Lower lobe of right lung (tissue), 2 donors: Measurements from ENCODE around the gene MON1B. TPM values are rescaled to one million over a fixed set of nuclear protein-coding genes. Genes with fewer than 3 reads are reported as not detected.

Experiments used
- ATAC-seq, 2 donors: fragments of 200-7000 bp; cut with Tn5 transposase; one replicate each; pipeline ENCODE4 v1.9.1; 2020 to 2022; ENCODE audit warnings: mild to moderate bottlenecking in 2 of 2, moderate library complexity in 2 of 2
- DNase-seq: peaks from one replicate; pipeline ENCODE4 v3.0.0-alpha.2; 2020
- H3K27ac ChIP-seq: fragments of 200-600 bp; one replicate; pipeline ENCODE4 v1.8.0; 2022
- H3K27me3 ChIP-seq: fragments of 200-600 bp; one replicate; pipeline ENCODE4 v1.8.0; 2022; ENCODE audit warnings: low read depth
- H3K36me3 ChIP-seq: fragments of 200-600 bp; one replicate; pipeline ENCODE4 v1.8.0; 2022; ENCODE audit warnings: mild to moderate bottlenecking
- H3K4me1 ChIP-seq: fragments of 200-600 bp; one replicate; pipeline ENCODE4 v1.8.0; 2022
- H3K4me3 ChIP-seq: fragments of 200-600 bp; one replicate; pipeline ENCODE4 v1.8.0; 2022; ENCODE audit warnings: mild to moderate bottlenecking
- H3K9me3 ChIP-seq: fragments of 200-600 bp; one replicate; pipeline ENCODE4 v1.8.0; 2022
- CTCF ChIP-seq: fragments of 200-600 bp; IDR thresholded peaks from one replicate; pipeline ENCODE4 v1.8.0; 2022; ENCODE audit warnings: antibody characterized with exemption, mild to moderate bottlenecking
- intact Hi-C: fragments of 100-400 bp; cut with DNase I; formaldehyde crosslinking; loops from one replicate; pipeline ENCODE4 v1.11.0; 2022
- long read RNA-seq: library from polyadenylated mRNA; unstranded; transcript quantifications from one replicate; pipeline ENCODE4 v2.0.0, GENCODE V29; 2021
- total RNA-seq: library from RNA; stranded (reverse); fragmentation: NEBNext Ultra II Directional; extraction: Animal tissue kit (Norgen Biotek cat#: 25700); gene quantifications from one replicate; pipeline ENCODE4 v1.2.1, GENCODE V29; 2021
- donor health status: DM: no; HTN: yes; CAD: no; lungs with severe emphysema.

Gene MON1B
- total RNA-seq: 62.2 TPM
- long read RNA-seq, full-length matches to known transcripts: 46 of 85 reads
- long read RNA-seq, partial matches to known transcripts: 26 of 85 reads
- long read RNA-seq, other reads (novel, unspliced or antisense): 13 of 85 reads

- peak; percentile 98 for DNase-seq
- peak; percentile 99 for ATAC-seq
- Histone ChIP-seq H3K4me1 (peaks cover 25% of the 10 kb centered on the region), H3K27ac (peak within 1 kb of the TSS; percentile 99), H3K27me3 (no peaks in the 10 kb centered on the region), H3K4me3 (peak within 1 kb of the TSS; percentile 94), H3K9me3 (no peaks in the 10 kb centered on the region), H3K36me3 (peaks cover 27% of the 10 kb centered on the region)
- no peak for TF ChIP-seq CTCF
- intact Hi-C loops: no loop called here
These were observed at the start of gene MON1B for GRCh38 chr16:77190478-77191258. Gene MON1B, plus strand, starts transcription at chr16:77191190. Its CDS starts 296 bp downstream, at chr16:77191486.

DNA sequence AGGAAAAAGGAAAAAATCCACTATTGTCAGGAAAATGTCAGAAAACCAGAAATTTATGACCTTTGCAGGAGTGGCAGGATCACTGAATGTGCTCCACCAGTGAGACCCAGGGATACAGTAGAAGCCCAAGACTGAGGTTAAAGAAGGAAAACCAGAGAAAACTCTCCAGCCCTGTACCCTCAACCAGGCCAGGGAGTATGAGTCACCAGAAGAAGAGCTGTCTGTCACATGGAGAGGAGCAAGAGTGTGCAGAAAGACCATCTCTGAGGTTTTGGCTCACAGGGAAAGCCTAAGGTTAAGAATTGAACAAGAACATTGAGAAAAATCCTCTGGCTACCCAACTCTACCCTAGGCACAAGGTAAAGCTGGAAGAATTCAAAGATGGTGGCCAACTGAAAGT lies 47.6 kb upstream of the MON1B start:
- Histone ChIP-seq H3K4me1 (no peaks in the 10 kb centered on the region), H3K36me3 (no peaks in the 10 kb centered on the region), H3K27ac (no peak overlapping the region), H3K9me3 (no peaks in the 10 kb centered on the region), H3K27me3 (no peaks in the 10 kb centered on the region), H3K4me3 (no peak overlapping the region)
- DNase-seq (no peak), ATAC-seq (no peak)
- intact Hi-C loops: no loop called here
- no peak for TF ChIP-seq CTCF

- intact Hi-C loops: no loop called here
- no peaks in the 10 kb centered on the region for H3K9me3 ChIP-seq
- H3K27ac ChIP-seq: no peak overlapping the region
- ATAC-seq: no peak
- no peak for DNase-seq
- no peak for TF ChIP-seq CTCF
- H3K36me3 ChIP-seq: no peaks in the 10 kb centered on the region
- H3K4me1 ChIP-seq: no peaks in the 10 kb centered on the region
- H3K27me3 ChIP-seq: no peaks in the 10 kb centered on the region
- H3K4me3 ChIP-seq: no peak overlapping the region
These were observed 42.9 kb upstream of the MON1B start for GRCh38 chr16:77148121-77148520.

GRCh38 chr16:77157346-77158058 lies 33.5 kb upstream of the MON1B start:
- H3K36me3 ChIP-seq: no peaks in the 10 kb centered on the region
- intact Hi-C loops: no loop called here
- H3K4me1 ChIP-seq: no peaks in the 10 kb centered on the region
- no peak overlapping the region for H3K27ac ChIP-seq
- DNase-seq (no peak), ATAC-seq (no peak)
- TF ChIP-seq CTCF: no peak
- H3K27me3 ChIP-seq: no peaks in the 10 kb centered on the region
- H3K4me3 ChIP-seq: no peak overlapping the region
- no peaks in the 10 kb centered on the region for H3K9me3 ChIP-seq

DNA sequence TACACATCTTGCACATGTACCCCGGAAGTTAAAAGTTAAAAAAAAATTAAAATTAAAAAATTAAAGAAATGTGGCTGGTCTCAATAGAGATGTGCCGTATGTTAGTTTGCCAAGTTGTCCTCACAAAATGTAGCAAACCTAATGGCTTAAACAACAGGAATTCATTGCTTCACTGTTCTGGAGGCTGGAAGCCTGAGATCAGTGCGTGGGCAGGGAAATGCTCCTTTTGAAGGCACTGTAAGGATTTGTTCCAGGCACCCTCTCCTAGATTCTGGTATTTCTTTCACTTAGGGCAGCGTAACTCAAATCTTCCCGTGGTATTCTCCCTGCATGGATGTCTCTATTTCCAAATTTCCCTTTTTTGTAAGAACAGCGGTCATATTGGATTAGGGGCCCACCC lies 32.7 kb upstream of the MON1B start:
- no peaks in the 10 kb centered on the region for H3K4me1 ChIP-seq
- H3K27ac ChIP-seq: no peak overlapping the region
- H3K36me3 ChIP-seq: no peaks in the 10 kb centered on the region
- ATAC-seq (no peak), DNase-seq (no peak)
- no peak for TF ChIP-seq CTCF
- H3K4me3 ChIP-seq: no peak overlapping the region
- no peaks in the 10 kb centered on the region for H3K9me3 ChIP-seq
- no peaks in the 10 kb centered on the region for H3K27me3 ChIP-seq
- intact Hi-C loops: no loop called here
